ENCODE data around the gene DUS1L. TPM values are rescaled to one million over a fixed set of nuclear protein-coding genes. Genes with fewer than 3 reads are reported as not detected.
A peak's percentile ranks its signal among the peaks of the same experiment; 100 is the strongest.
"Not testable (repeated sequence)": the region's sequence is repeated elsewhere in the genome, so short reads cannot be mapped to it uniquely, and the experiment has no call there.

Gene DUS1L
- total RNA-seq, 2 donors from 2014 or later, result 125 to 196 TPM

- DNase-seq (ENCODE audit: low spot score) (no peak), ATAC-seq (no peak)
- no peaks in the 10 kb centered on the region for H3K9me3 Mint-ChIP-seq
- no peak overlapping the region for H3K4me3 Mint-ChIP-seq
- no peak overlapping the region for H3K27ac Mint-ChIP-seq
- H3K27me3 Mint-ChIP-seq, result no peaks in the 10 kb centered on the region
- peaks cover 3 to 9% of the 10 kb centered on the region in 2 donors for H3K4me1 Mint-ChIP-seq (ENCODE audit: low read depth in 2 of 2)
- H3K36me3 Mint-ChIP-seq, result no peaks in the 10 kb centered on the region
These were observed 17.6 kb downstream of the DUS1L start for GRCh38 chr17:82047914-82048570.

DNA sequence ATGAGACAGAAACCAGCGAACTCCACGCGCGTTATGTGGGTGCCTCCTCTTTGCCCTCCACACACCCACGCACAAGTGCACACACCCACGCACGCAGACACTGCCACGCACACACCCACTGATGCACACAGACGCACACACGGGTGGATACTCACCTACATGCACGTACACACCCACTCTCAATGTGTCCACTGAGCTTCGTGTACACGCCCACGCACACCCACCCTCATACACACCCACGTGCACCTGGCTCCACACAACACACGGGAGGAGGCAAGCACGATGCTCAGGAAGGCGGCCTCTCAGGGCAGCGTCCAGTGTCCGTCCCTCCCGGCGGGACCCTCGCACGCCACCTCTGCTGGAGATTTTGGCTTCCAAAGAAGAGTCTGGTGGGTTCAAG lies 18.2 kb downstream of the DUS1L start:
- peaks cover 3 to 9% of the 10 kb centered on the region in 2 donors for H3K4me1 Mint-ChIP-seq (ENCODE audit: low read depth in 2 of 2)
- H3K9me3 Mint-ChIP-seq, result no peaks in the 10 kb centered on the region
- H3K27ac Mint-ChIP-seq, result no peak overlapping the region
- DNase-seq (ENCODE audit: low spot score), result no peak
- H3K4me3 Mint-ChIP-seq, result no peak overlapping the region
- H3K27me3 Mint-ChIP-seq, result no peaks in the 10 kb centered on the region
- no peaks in the 10 kb centered on the region for H3K36me3 Mint-ChIP-seq
- no peak for ATAC-seq

DNA sequence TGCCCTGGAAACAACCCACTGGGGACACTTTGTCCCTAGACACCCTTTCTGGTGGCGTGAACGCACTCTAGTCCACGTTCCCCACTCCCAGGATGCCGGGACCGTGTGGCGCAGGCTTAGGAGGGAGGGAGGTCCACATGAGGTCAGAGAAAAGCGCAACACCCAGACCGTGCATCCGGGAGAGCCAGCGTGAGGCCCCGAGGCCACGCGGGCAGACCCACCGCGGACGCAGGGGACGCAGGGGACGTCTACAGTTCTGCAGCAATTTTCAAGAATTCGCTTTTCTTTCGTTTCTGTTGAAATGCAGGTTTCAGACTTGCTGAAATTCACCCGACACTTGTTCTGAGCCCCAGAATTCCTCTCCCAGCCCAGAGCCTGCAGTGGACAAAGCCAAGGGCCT lies 18.7 kb downstream of the DUS1L start:
- no peak for DNase-seq (ENCODE audit: low spot score)
- no peaks in the 10 kb centered on the region for H3K27me3 Mint-ChIP-seq
- no peak overlapping the region for H3K4me3 Mint-ChIP-seq
- H3K27ac Mint-ChIP-seq, result no peak overlapping the region
- no peaks in the 10 kb centered on the region for H3K36me3 Mint-ChIP-seq
- peaks cover 3 to 9% of the 10 kb centered on the region in 2 donors for H3K4me1 Mint-ChIP-seq (ENCODE audit: low read depth in 2 of 2)
- H3K9me3 Mint-ChIP-seq, result no peaks in the 10 kb centered on the region
- ATAC-seq, result no peak

DNA sequence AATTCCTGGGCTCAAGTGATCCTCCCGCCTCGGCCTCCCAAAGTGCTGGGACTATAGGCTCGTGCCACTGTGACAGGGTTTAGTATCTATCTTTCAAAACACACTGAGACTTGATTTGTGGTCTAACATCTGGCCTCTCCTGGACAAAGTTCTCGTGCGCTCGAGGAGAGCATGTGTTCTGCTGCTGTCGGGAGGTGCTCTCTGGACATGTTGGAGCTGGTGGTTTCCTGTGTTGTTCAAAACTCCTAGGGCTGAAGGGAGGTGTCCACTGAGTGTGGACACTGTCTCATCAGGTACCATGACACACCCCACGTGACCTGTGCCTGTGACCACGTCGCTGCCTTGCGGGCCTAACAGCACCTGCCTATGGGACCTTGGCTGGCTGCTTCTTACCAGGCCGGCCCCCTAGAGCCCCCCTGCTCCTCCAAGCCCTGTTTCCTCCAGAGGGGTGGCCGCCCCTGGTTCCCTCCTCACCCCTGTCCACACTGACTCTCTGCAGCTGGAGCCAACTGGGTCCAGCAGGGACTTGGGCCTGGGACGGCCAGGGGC lies 19.6 kb downstream of the DUS1L start:
- no peak overlapping the region for H3K27ac Mint-ChIP-seq
- peaks cover 3 to 9% of the 10 kb centered on the region in 2 donors for H3K4me1 Mint-ChIP-seq (ENCODE audit: low read depth in 2 of 2)
- no peaks in the 10 kb centered on the region for H3K27me3 Mint-ChIP-seq
- ATAC-seq, result no peak
- DNase-seq (ENCODE audit: low spot score), result no peak
- no peaks in the 10 kb centered on the region for H3K9me3 Mint-ChIP-seq
- no peak overlapping the region for H3K4me3 Mint-ChIP-seq
- H3K36me3 Mint-ChIP-seq, result no peaks in the 10 kb centered on the region

- no peaks in the 10 kb centered on the region for H3K27me3 Mint-ChIP-seq
- DNase-seq (ENCODE audit: low spot score) (no peak), ATAC-seq (no peak)
- no peaks in the 10 kb centered on the region for H3K9me3 Mint-ChIP-seq
- H3K36me3 Mint-ChIP-seq, result no peaks in the 10 kb centered on the region
- H3K27ac Mint-ChIP-seq, result no peak overlapping the region
- H3K4me3 Mint-ChIP-seq, result no peak overlapping the region
- H3K4me1 Mint-ChIP-seq (ENCODE audit: low read depth in 2 of 2), result peaks cover 0 to 9% of the 10 kb centered on the region in 2 donors
These were observed 22.1 kb downstream of the DUS1L start for GRCh38 chr17:82043507-82043906.

DNA sequence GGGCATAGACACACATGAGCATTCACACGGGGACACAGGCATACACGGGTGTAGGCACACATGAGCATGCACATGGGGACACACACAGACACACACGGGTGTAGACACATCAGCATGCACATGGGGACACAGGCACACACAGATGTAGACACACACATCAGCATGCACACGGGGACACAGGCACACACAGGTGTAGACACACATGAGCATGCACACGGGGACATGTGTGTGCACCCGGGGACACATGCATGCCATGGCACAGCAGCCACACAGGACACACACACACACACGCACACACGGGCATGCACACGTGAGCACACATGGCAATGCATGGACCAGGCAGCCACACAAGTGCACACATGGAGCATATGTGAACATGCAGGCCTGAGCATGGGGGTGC lies 23.0 kb downstream of the DUS1L start:
- no peaks in the 10 kb centered on the region for H3K27me3 Mint-ChIP-seq
- no peak overlapping the region for H3K4me3 Mint-ChIP-seq
- no peak for DNase-seq (ENCODE audit: low spot score)
- no peak overlapping the region for H3K27ac Mint-ChIP-seq
- ATAC-seq, result peak; percentile 3 to 42
- no peaks in the 10 kb centered on the region for H3K9me3 Mint-ChIP-seq
- H3K36me3 Mint-ChIP-seq, result no peaks in the 10 kb centered on the region
- H3K4me1 Mint-ChIP-seq (ENCODE audit: low read depth in 2 of 2), result peaks cover 5 to 12% of the 10 kb centered on the region in 2 donors

DNA sequence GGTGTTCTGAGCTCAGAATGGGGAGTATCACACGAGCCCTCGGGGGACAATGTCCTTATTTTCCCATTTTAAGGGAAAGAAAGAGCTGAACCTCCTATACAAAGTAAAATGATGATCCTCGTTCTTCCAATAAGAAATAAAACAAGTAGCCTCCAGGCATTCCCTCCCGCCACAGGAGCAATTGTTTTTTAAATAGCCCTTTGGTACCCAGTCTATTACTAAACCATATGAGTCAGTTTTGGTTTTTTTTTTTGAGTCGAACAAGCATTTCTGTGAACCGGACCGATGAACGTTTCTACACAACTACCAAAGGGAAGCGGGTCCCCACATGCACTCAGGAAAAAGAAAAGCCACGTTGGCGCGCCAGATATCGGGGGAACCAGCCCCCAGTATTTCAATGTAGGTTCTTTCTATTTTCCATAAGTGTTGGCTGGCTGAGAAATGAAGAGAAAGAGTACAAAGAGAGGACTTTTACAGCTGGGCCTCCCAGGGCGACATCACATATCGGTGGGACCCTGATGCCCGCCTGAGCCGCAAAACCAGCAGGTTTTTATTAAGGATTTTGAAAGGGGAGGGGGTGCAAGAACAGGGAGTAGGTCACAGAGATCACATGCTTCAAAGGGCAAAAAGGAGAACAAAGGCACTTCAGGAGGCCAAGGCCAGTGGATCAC lies 24.3 kb downstream of the DUS1L start:
- DNase-seq (ENCODE audit: low spot score) (no peak), ATAC-seq (no peak)
- H3K36me3 Mint-ChIP-seq, result no peaks in the 10 kb centered on the region
- no peaks in the 10 kb centered on the region for H3K9me3 Mint-ChIP-seq
- H3K4me1 Mint-ChIP-seq (ENCODE audit: low read depth in 2 of 2), result peaks cover 7 to 11% of the 10 kb centered on the region in 2 donors
- H3K27ac Mint-ChIP-seq, result no peak overlapping the region
- no peaks in the 10 kb centered on the region for H3K27me3 Mint-ChIP-seq
- H3K4me3 Mint-ChIP-seq, result no peak overlapping the region

DNA sequence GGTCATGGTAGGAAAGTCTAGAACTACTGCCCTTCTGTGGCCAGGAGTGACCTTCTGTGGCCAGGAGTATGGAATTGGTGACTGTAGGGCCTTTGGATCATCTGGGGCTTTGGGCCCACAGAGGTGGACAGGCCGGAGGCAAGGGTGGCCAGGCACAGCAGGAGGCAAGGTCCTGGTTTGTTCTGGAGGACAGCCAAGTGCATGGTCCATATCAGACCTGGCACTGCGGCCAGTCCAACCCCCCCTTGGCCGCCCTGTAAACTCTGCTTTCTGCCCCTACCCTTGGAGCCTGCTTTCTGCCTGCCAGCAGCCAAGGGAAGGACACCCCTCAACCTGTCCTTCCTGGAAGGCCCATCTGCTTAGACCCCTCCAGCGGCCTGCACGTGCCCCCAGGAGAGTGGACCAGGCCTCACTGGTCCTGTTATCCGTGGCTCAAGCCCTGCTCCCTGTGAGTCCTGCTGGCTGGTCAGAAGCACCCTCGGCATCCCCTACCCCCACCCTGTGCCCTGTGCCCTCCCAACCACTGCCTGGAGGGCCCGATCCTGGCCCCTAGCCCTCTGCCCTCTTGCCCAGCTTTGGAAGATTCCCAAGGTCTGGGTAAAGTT lies 25.8 kb downstream of the DUS1L start:
- no peaks in the 10 kb centered on the region for H3K9me3 Mint-ChIP-seq
- no peak overlapping the region for H3K4me3 Mint-ChIP-seq
- peaks cover 12 to 17% of the 10 kb centered on the region in 2 donors for H3K4me1 Mint-ChIP-seq (ENCODE audit: low read depth in 2 of 2)
- H3K36me3 Mint-ChIP-seq, result no peaks in the 10 kb centered on the region
- no peaks in the 10 kb centered on the region for H3K27me3 Mint-ChIP-seq
- no peak for DNase-seq (ENCODE audit: low spot score)
- no peak for ATAC-seq
- no peak overlapping the region for H3K27ac Mint-ChIP-seq

- not testable (repeated sequence) for H3K9me3 Mint-ChIP-seq; H3K27me3 Mint-ChIP-seq; H3K36me3 Mint-ChIP-seq; ATAC-seq; DNase-seq (ENCODE audit: low spot score); H3K27ac Mint-ChIP-seq
- peak overlapping the region; percentile 23 for H3K4me3 Mint-ChIP-seq
- peaks cover 12 to 17% of the 10 kb centered on the region in 2 donors for H3K4me1 Mint-ChIP-seq (ENCODE audit: low read depth in 2 of 2)
These were observed 26.7 kb downstream of the DUS1L start for GRCh38 chr17:82038796-82039409.

DNA sequence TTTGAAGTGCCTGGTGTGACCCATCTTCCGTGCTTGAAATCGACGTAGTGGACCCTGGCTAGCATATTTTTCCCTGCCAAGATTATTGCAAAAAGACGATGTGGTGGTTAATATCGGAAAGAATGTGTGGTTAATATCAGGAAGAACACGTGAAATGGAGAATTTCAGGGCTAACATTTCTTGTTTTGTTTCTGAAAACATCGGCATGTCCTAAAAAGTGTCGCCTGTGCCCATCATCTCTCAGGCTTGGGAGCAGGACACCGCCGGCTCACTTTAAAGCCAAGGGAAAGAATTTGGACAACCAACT lies 27.8 kb downstream of the DUS1L start:
- H3K27me3 Mint-ChIP-seq, result no peaks in the 10 kb centered on the region
- peak overlapping the region; percentile 80 for H3K4me3 Mint-ChIP-seq
- H3K4me1 Mint-ChIP-seq (ENCODE audit: low read depth in 2 of 2), result peaks cover 12 to 17% of the 10 kb centered on the region in 2 donors
- peak overlapping the region; percentile 60 to 84 for H3K27ac Mint-ChIP-seq
- DNase-seq (ENCODE audit: low spot score) (no peak), ATAC-seq (no peak)
- H3K9me3 Mint-ChIP-seq, result no peaks in the 10 kb centered on the region
- H3K36me3 Mint-ChIP-seq, result no peaks in the 10 kb centered on the region

DNA sequence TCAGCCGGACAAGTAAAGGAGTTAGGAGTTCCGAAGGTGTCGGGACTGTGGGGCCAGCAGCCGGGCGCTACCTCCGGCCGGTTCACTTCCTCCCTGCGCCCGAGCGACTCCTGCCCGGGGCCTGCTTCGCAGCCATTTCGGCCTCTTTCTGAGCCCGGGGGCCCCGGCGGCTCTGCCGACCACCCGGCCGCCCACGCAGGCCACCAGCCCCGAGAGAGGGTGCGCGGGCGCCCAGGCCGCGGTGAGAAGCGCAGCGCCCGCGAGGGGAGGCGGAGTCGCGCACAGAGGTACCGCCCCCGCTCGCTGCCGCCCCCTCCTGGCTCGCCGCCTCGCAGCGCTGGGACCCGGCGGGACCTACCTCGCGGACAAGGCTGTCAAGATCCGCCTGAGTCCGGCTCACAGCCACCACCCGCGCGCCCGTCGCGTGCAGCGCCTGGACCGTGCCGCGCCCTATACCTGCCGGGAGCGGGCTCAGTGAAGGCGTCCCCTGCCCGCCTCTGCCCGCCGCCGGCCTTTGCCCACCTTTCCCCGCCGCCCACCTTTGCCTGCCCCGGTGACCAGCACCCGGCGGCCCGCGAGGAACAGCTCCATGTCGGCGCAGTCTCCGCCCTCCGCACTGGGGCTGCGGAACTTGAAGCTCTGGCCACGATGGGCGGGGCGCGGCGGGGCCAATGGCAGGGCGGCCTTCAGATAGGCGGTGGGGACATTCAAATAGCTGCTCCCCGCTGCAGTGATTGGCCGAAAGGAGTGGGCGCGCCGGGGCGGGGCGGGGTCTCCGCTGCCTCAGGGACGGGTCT lies 28.3 kb downstream of the DUS1L start, which contains the start of gene DCXR:
Gene DCXR (minus strand): TSS at position 606 of the 797 bp plus-strand sequence. CDS start 15 bp downstream, at position 591.
- no peaks in the 10 kb centered on the region for H3K9me3 Mint-ChIP-seq
- peak; percentile 97 for ATAC-seq
- peak within 1 kb of the TSS; percentile 60 to 84 for H3K27ac Mint-ChIP-seq
- peaks cover 12 to 17% of the 10 kb centered on the region in 2 donors for H3K4me1 Mint-ChIP-seq (ENCODE audit: low read depth in 2 of 2)
- H3K27me3 Mint-ChIP-seq, result no peaks in the 10 kb centered on the region
- no peaks in the 10 kb centered on the region for H3K36me3 Mint-ChIP-seq
- peak; percentile 98 for DNase-seq (ENCODE audit: low spot score)
- peak within 1 kb of the TSS; percentile 80 for H3K4me3 Mint-ChIP-seq

DNA sequence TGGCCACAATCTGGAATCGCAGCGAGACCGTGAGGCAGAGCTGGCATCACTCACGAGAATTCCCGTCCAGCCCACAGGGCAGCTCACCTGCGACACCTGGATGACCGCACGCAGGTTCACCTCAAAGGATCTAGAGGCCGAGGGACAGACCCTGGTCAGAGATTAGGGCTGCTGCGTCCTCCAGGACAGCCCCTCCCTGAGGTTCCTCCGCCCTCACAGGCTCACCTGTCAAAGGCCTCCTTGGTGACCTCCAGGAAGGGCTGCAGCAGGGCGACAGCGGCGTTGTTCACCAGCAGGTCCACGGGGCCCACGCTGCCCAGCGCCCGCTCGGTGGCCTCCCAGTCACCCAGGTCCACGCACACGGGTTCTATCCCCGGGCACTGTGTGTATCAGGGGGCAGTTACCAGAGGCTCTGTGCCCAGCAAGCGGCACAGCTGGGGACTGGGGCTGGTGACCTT lies 28.9 kb downstream of the DUS1L start:
- Mint-ChIP-seq H3K27ac (no peak overlapping the region), H3K4me1 (ENCODE audit: low read depth in 2 of 2) (peaks cover 12 to 17% of the 10 kb centered on the region in 2 donors), H3K9me3 (no peaks in the 10 kb centered on the region), H3K36me3 (no peaks in the 10 kb centered on the region), H3K27me3 (no peaks in the 10 kb centered on the region), H3K4me3 (peak overlapping the region; percentile 80)
- DNase-seq (ENCODE audit: low spot score), result no peak
- no peak for ATAC-seq

- Mint-ChIP-seq H3K27ac (no peak overlapping the region), H3K27me3 (no peaks in the 10 kb centered on the region), H3K36me3 (no peaks in the 10 kb centered on the region), H3K9me3 (no peaks in the 10 kb centered on the region), H3K4me3 (peak overlapping the region; percentile 80), H3K4me1 (ENCODE audit: low read depth in 2 of 2) (peaks cover 12 to 17% of the 10 kb centered on the region in 2 donors)
- no peak for ATAC-seq
- DNase-seq (ENCODE audit: low spot score), result no peak
These were observed 29.5 kb downstream of the DUS1L start for GRCh38 chr17:82035956-82036633.
